Activated T-cell treated with anti-CD3 and anti-CD28 coated beads for 1 hour (primary cell): ENCODE measurements around the gene AKAP10.
"Not testable (repeated sequence)": the region's sequence is repeated elsewhere in the genome, so short reads cannot be mapped to it uniquely, and the experiment has no call there.

Experiments
- DNase-seq: peaks from one replicate; pipeline ENCODE4 v3.0.0-alpha.2; 2020; ENCODE audit warnings: low read depth

The AKAP10 gene

GRCh38 chr17:19865021-19865420, 112.6 kb downstream of the AKAP10 start:
- no peak for DNase-seq

- not testable (repeated sequence) for DNase-seq
These were observed 116.9 kb downstream of the AKAP10 start for GRCh38 chr17:19860647-19861177.

- no peak for DNase-seq
These were observed 120.0 kb downstream of the AKAP10 start for GRCh38 chr17:19857640-19858039.
